AG04449 (cell line): ENCODE measurements around the gene POU2F3.

Experiments
- CTCF ChIA-PET: fragments of 350-600 bp; formaldehyde crosslinking; extraction: SDS; loops from one replicate; lab custom pipeline; 2021; ENCODE audit warnings: antibody characterized with exemption; lab: Yijun Ruan, JAX
- POLR2A ChIA-PET: fragments of 400-600, 350-600 bp; formaldehyde crosslinking; extraction: SDS; loops from one replicate; lab custom pipeline; 2020; ENCODE audit warnings: antibody characterized with exemption, inconsistent platforms; lab: Yijun Ruan, JAX
- DNase-seq: peaks from one replicate; pipeline ENCODE4 v3.0.0-alpha.2; 2010; ENCODE audit warnings: low read depth, low spot score
- H3K4me3 ChIP-seq: 2 replicates; pipeline ENCODE4 v1.5.1; 2011; ENCODE audit warnings: low read depth, mild to moderate bottlenecking, control low read depth, low read length
- CTCF ChIP-seq: IDR thresholded peaks from one replicate; pipeline ENCODE4 v1.5.1; 2011; ENCODE audit warnings: mild to moderate bottlenecking, moderate library complexity, low read length, control low read depth, inconsistent platforms; ENCODE audit not compliant: insufficient read depth; ENCODE audit errors: missing control alignments

POU2F3 gene

GRCh38 chr11:120302001-120302805, 62.3 kb downstream of the POU2F3 start:
- no peak for TF ChIP-seq CTCF
- H3K4me3 ChIP-seq, result no peak overlapping the region
- ChIA-PET POLR2A (no interaction called here), CTCF (interaction anchor here (0.6 to 25.6 kb wide), 38 partner anchors 11 to 818 kb away, joined by 3 to 1135 read pairs (median 7); partner anchors contain the start of genes POU2F3 and TLCD5)
- no peak for DNase-seq

DNA sequence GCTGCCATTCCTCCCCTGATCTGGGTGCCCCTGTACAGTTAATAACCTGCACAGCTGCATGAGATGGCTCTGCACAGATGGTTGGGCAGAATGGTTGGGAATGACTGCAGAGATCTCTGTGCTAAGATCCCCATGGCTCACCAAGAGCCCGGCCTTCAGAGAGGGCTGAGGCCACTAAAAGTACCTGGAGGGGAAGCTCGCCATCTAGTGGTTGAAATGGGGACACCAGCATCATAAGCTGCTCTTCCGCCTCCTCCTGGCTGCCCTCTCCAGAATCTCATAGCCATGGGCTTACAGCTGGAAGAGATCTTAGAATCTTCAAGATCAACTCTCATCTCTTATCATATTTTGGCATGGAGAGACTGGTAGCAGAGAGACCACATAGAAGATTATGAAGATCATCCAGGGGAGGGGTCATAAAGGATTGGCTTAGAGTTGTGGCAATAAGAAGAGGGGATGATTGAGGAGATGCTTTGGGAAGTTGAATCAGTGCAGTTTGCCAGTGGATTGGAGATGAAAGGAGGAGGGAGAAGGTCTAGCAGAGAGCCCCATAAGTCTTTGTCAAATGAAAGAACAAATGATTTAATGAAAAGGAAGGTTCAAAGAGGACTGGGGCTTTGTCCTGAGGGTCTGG, 63.2 kb downstream of the POU2F3 start:
- ChIA-PET CTCF (interaction anchor here (0.6 to 25.6 kb wide), 38 partner anchors 10 to 819 kb away, joined by 3 to 1135 read pairs (median 6); partner anchors contain the start of genes POU2F3 and TLCD5), POLR2A (no interaction called here)
- DNase-seq, result no peak
- H3K4me3 ChIP-seq, result no peak overlapping the region
- peak; percentile 99 for TF ChIP-seq CTCF

DNA sequence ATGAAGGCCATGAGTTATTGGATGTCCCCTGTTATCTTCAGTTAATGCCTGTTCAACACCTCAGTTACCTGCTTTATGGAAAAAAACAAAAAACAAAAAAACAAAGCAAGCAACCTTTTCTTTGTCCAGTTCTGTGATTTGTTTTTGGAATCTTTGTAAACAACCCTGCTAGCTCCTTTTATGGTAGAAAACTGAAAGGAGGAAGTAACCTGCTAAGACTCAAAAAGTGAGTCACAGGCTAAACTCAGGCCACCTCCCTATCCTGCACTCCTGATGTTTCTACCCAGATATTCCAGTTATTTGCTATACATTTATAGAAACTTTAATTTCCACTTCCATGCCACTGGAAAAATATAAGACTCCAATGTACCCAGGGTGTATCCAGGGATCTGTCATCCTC, 64.6 kb downstream of the POU2F3 start:
- ChIA-PET CTCF (interaction anchor here (0.6 to 25.6 kb wide), 17 partner anchors 8 to 187 kb away, joined by 3 to 1135 read pairs (median 15); partner anchors contain the start of gene POU2F3), POLR2A (no interaction called here)
- DNase-seq, result no peak
- no peak overlapping the region for H3K4me3 ChIP-seq
- TF ChIP-seq CTCF, result no peak

DNA sequence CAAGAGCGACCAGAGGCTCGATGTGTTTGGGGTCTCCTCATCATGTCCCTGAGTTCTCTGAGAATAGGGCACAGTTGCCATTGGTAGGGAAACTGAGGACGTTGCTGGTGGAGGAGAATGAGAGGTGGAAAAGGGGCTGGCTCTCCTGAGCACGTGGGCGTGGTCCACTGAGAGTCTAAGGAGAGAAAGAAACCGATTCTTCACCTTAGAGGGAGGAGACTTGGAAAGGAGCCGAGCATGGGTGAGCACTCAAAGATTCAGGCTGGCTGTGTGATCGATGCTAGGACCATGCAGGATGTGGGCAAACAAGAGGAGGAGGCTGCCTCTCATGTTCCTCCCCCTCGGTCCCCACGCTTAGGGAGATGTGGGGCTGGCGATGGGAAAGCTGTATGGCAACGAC, 65.3 kb downstream of the POU2F3 start:
- ChIA-PET POLR2A (no interaction called here), CTCF (interaction anchor here (0.6 to 25.6 kb wide), 10 partner anchors 8 to 199 kb away, joined by 3 to 1135 read pairs (median 66); partner anchors contain the start of gene POU2F3)
- H3K4me3 ChIP-seq, result no peak overlapping the region
- TF ChIP-seq CTCF, result no peak
- DNase-seq, result no peak

DNA sequence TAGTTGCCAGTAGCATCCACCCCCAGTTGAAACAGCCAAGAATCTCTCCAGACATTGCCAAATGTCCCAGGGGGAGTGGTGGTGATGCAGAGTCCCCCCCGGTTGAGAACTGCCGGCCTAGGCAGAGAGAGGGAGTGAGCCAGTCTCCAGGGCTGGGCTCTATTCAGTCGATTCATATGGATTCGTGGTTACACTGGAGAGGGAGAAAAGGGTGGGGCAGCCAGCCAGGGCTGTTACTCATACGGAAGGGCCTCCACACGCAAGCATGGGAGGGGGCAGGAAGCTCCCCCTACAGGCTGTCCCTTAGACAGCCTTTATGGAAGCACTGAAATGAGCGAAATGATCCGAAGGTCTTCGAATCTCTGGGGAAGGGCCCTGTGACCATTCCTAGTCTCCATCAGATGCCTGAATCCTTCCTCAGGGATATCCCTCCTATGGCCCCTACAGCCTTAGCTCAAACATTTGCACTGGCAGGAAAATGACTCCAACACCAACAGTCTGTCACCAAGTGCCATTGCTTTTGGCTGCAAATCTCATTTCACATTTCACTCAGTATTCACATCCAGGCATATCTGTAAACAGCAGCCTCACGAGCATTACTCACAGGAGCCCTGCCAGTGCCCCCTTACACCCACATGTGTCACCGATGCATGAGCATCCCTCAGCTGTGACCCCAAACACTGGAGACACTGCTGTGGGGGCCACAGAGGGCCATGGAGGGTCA, 66.7 kb downstream of the POU2F3 start:
- no peak overlapping the region for H3K4me3 ChIP-seq
- peak; percentile 67 for TF ChIP-seq CTCF
- POLR2A ChIA-PET, result interaction anchor here (1.2 kb wide), 1 partner anchor 20 kb away, joined by 3 read pairs; no protein-coding TSS in a partner anchor
- DNase-seq, result peak; percentile 50
- CTCF ChIA-PET, result interaction anchor here (0.7 to 25.6 kb wide), 13 partner anchors 7 to 151 kb away, joined by 3 to 1135 read pairs (median 5); partner anchors contain the start of gene POU2F3
